Measurements from ENCODE around the gene TANGO2.

Gene TANGO2

GRCh38 chr22:20055144-20055543 lies 34.2 kb downstream of the TANGO2 start:
- TF ChIP-seq EGR1 (IDR thresholded peaks at IDR 0.05) (no peak), MAX (IDR thresholded peaks at IDR 0.05) (no peak), YY1 (IDR thresholded peaks at IDR 0.05; ENCODE audit: low read depth) (no peak), USF1 (IDR thresholded peaks at IDR 0.05) (no peak), CEBPB (IDR thresholded peaks at IDR 0.05) (no peak), TAF1 (IDR thresholded peaks at IDR 0.05; ENCODE audit: low read depth) (no peak), NFIC (IDR thresholded peaks at IDR 0.05) (no peak), TCF12 (IDR thresholded peaks at IDR 0.05; ENCODE audit: low read depth) (no peak), TEAD4 (IDR thresholded peaks at IDR 0.05) (no peak), EP300 (IDR thresholded peaks at IDR 0.05; ENCODE audit: borderline replicate concordance) (no peak), ZBTB7A (IDR thresholded peaks at IDR 0.05; ENCODE audit: low read depth) (no peak)

- no peak for TF ChIP-seq EP300 (IDR thresholded peaks at IDR 0.05; ENCODE audit: borderline replicate concordance)
- TF ChIP-seq FOXM1 (IDR thresholded peaks at IDR 0.05; ENCODE audit: borderline replicate concordance, low read depth), result no peak
- TF ChIP-seq TAF1 (IDR thresholded peaks at IDR 0.05; ENCODE audit: low read depth), result no peak
- no peak for TF ChIP-seq CEBPB (IDR thresholded peaks at IDR 0.05)
- no peak for TF ChIP-seq CREB1 (IDR thresholded peaks at IDR 0.05; ENCODE audit: low read depth)
- TF ChIP-seq NFIC (IDR thresholded peaks at IDR 0.05), result no peak
- TF ChIP-seq REST (IDR thresholded peaks at IDR 0.05; ENCODE audit: low read depth), result no peak
- TF ChIP-seq YY1 (IDR thresholded peaks at IDR 0.05; ENCODE audit: low read depth), result no peak
- TF ChIP-seq RAD21 (IDR thresholded peaks at IDR 0.05; ENCODE audit: low read depth), result no peak
- TF ChIP-seq MAX (IDR thresholded peaks at IDR 0.05), result no peak
- TF ChIP-seq ZBTB7A (IDR thresholded peaks at IDR 0.05; ENCODE audit: low read depth), result no peak
- no peak for TF ChIP-seq EGR1 (IDR thresholded peaks at IDR 0.05)
- TF ChIP-seq USF1 (IDR thresholded peaks at IDR 0.05), result no peak
- no peak for TF ChIP-seq TEAD4 (IDR thresholded peaks at IDR 0.05)
These were observed 34.7 kb downstream of the TANGO2 start for GRCh38 chr22:20055654-20056053.

- TF ChIP-seq REST (IDR thresholded peaks at IDR 0.05; ENCODE audit: low read depth) (no peak), EGR1 (IDR thresholded peaks at IDR 0.05) (no peak), NFIC (IDR thresholded peaks at IDR 0.05) (no peak), FOXM1 (IDR thresholded peaks at IDR 0.05; ENCODE audit: borderline replicate concordance, low read depth) (no peak), TEAD4 (IDR thresholded peaks at IDR 0.05) (no peak), YY1 (IDR thresholded peaks at IDR 0.05; ENCODE audit: low read depth) (no peak), EP300 (IDR thresholded peaks at IDR 0.05; ENCODE audit: borderline replicate concordance) (no peak), RAD21 (IDR thresholded peaks at IDR 0.05; ENCODE audit: low read depth) (no peak), CREB1 (IDR thresholded peaks at IDR 0.05; ENCODE audit: low read depth) (no peak)
These were observed 35.3 kb downstream of the TANGO2 start for GRCh38 chr22:20056161-20056560.

- TF ChIP-seq EGR1 (IDR thresholded peaks at IDR 0.05) (no peak), TAF1 (IDR thresholded peaks at IDR 0.05; ENCODE audit: low read depth) (no peak), NFIC (IDR thresholded peaks at IDR 0.05) (no peak), RAD21 (IDR thresholded peaks at IDR 0.05; ENCODE audit: low read depth) (no peak), ZBTB7A (IDR thresholded peaks at IDR 0.05; ENCODE audit: low read depth) (no peak), TCF12 (IDR thresholded peaks at IDR 0.05; ENCODE audit: low read depth) (no peak), YY1 (IDR thresholded peaks at IDR 0.05; ENCODE audit: low read depth) (no peak), CEBPB (IDR thresholded peaks at IDR 0.05) (no peak), REST (IDR thresholded peaks at IDR 0.05; ENCODE audit: low read depth) (no peak)
These were observed 35.9 kb downstream of the TANGO2 start for GRCh38 chr22:20056696-20057386.
